ENCODE measurements around the gene NISCH.

Gene NISCH

GRCh38 chr3:52447512-52448355, 7.7 kb upstream of the NISCH start:
- DNase-seq (ENCODE audit: low read depth, low spot score) = no peak

- DNase-seq (ENCODE audit: low read depth, low spot score) = no peak
These were observed 4.7 kb upstream of the NISCH start for GRCh38 chr3:52450489-52451236.

- no peak for DNase-seq (ENCODE audit: low read depth, low spot score)
These were observed 3.9 kb upstream of the NISCH start for GRCh38 chr3:52451237-52452083.

GRCh38 chr3:52452126-52452525, 3.3 kb upstream of the NISCH start:
- DNase-seq (ENCODE audit: low read depth, low spot score) = no peak

- DNase-seq (ENCODE audit: low read depth, low spot score) = no peak
These were observed 2.7 kb upstream of the NISCH start for GRCh38 chr3:52452570-52453221.

- DNase-seq (ENCODE audit: low read depth, low spot score) = no peak
These were observed 1.7 kb upstream of the NISCH start, which contains the start of gene TNNC1 for GRCh38 chr3:52453496-52454249. TSS of gene TNNC1 (minus strand) at chr3:52454041. CDS start at chr3:52454015, 26 bp downstream.

- DNase-seq (ENCODE audit: low read depth, low spot score) = no peak
These were observed 1.0 kb upstream of the NISCH start for GRCh38 chr3:52454250-52454937.

- no peak for DNase-seq (ENCODE audit: low read depth, low spot score)
These were observed 494 bp upstream of the NISCH start for GRCh38 chr3:52454938-52455282.

- no peak for DNase-seq (ENCODE audit: low read depth, low spot score)
These were observed 880 bp downstream of the NISCH start for GRCh38 chr3:52456169-52456799.

- DNase-seq (ENCODE audit: low read depth, low spot score) = no peak
These were observed 1.4 kb downstream of the NISCH start for GRCh38 chr3:52456800-52457183.

- DNase-seq (ENCODE audit: low read depth, low spot score) = no peak
These were observed 2.8 kb downstream of the NISCH start for GRCh38 chr3:52458031-52458760.

- no peak for DNase-seq (ENCODE audit: low read depth, low spot score)
These were observed 3.6 kb downstream of the NISCH start for GRCh38 chr3:52458770-52459545.

- DNase-seq (ENCODE audit: low read depth, low spot score) = no peak
These were observed 6.5 kb downstream of the NISCH start for GRCh38 chr3:52461874-52462273.

- DNase-seq (ENCODE audit: low read depth, low spot score) = no peak
These were observed 8.0 kb downstream of the NISCH start for GRCh38 chr3:52463416-52463815.

GRCh38 chr3:52468336-52468735, 12.9 kb downstream of the NISCH start:
- DNase-seq (ENCODE audit: low read depth, low spot score) = no peak

- DNase-seq (ENCODE audit: low read depth, low spot score) = no peak
These were observed 13.6 kb downstream of the NISCH start for GRCh38 chr3:52469001-52469400.

GRCh38 chr3:52470920-52471319, 15.5 kb downstream of the NISCH start:
- no peak for DNase-seq (ENCODE audit: low read depth, low spot score)
